NT2/D1 (cell line): ENCODE measurements around the gene CGB3.
"Not testable (repeated sequence)": the region's sequence is repeated elsewhere in the genome, so short reads cannot be mapped to it uniquely, and the experiment has no call there.

Experiments
- DNase-seq: peaks from one replicate; pipeline ENCODE4 v3.0.0-alpha.2; 2011; ENCODE audit warnings: low read depth, low spot score
- H3K27me3 ChIP-seq: 2 replicates; pipeline ENCODE4 v1.6.0; 2011; ENCODE audit warnings: mild to moderate bottlenecking; ENCODE audit not compliant: insufficient read length, insufficient read depth
- H3K36me3 ChIP-seq: 2 replicates; pipeline ENCODE4 v1.6.1; 2011; ENCODE audit warnings: mild to moderate bottlenecking, low read length, mixed read lengths; ENCODE audit not compliant: insufficient read depth, insufficient read length
- H3K4me1 ChIP-seq: 2 replicates; pipeline ENCODE4 v1.5.1; 2011; ENCODE audit not compliant: insufficient read depth, insufficient read length
- H3K4me3 ChIP-seq: 2 replicates; pipeline ENCODE4 v1.5.1; 2011; ENCODE audit warnings: low read depth; ENCODE audit not compliant: insufficient read length
- H3K9ac ChIP-seq: 2 replicates; pipeline ENCODE4 v1.6.0; 2011; ENCODE audit warnings: low read depth; ENCODE audit not compliant: insufficient read length
- H3K9me3 ChIP-seq: 2 replicates; pipeline ENCODE4 v1.5.1; 2011; ENCODE audit warnings: mild to moderate bottlenecking, low read length; ENCODE audit not compliant: insufficient read depth
- SUZ12 ChIP-seq: IDR thresholded peaks from 2 replicates; pipeline ENCODE4 v1.6.1; 2011; ENCODE audit not compliant: insufficient read length, insufficient read depth; ENCODE audit errors: extremely low read depth
- YY1 ChIP-seq: IDR thresholded peaks from 2 replicates; pipeline ENCODE4 v1.6.1; 2011; ENCODE audit not compliant: insufficient read length, insufficient read depth
- ZNF274 ChIP-seq: IDR thresholded peaks from 2 replicates; pipeline ENCODE4 v1.6.1; 2011; ENCODE audit warnings: mild to moderate bottlenecking, low read depth, low read length

Gene CGB3

GRCh38 chr19:49064029-49064629, 40.0 kb upstream of the CGB3 start:
- Histone ChIP-seq H3K4me3 (peak overlapping the region; percentile 9), H3K27me3 (peaks cover 11% of the 10 kb centered on the region), H3K9me3 (no peaks in the 10 kb centered on the region), H3K9ac (peak overlapping the region; percentile 56), H3K36me3 (no peaks in the 10 kb centered on the region), H3K4me1 (peaks cover 19% of the 10 kb centered on the region)
- DNase-seq = no peak
- TF ChIP-seq YY1 (no peak), SUZ12 (no peak), ZNF274 (no peak)

- DNase-seq = no peak
- Histone ChIP-seq H3K27me3 (peaks cover 31% of the 10 kb centered on the region), H3K36me3 (no peaks in the 10 kb centered on the region), H3K4me1 (peaks cover 21% of the 10 kb centered on the region), H3K9ac (no peak overlapping the region), H3K9me3 (no peaks in the 10 kb centered on the region), H3K4me3 (no peak overlapping the region)
- TF ChIP-seq YY1 (no peak), ZNF274 (no peak), SUZ12 (no peak)
Observed at GRCh38 chr19:49061445-49061844, 37.3 kb upstream of the CGB3 start.

GRCh38 chr19:49061000-49061399, 36.9 kb upstream of the CGB3 start:
- Histone ChIP-seq H3K27me3 (peaks cover 36% of the 10 kb centered on the region), H3K9me3 (no peaks in the 10 kb centered on the region), H3K9ac (no peak overlapping the region), H3K4me1 (peaks cover 18% of the 10 kb centered on the region), H3K36me3 (no peaks in the 10 kb centered on the region), H3K4me3 (no peak overlapping the region)
- TF ChIP-seq SUZ12 (no peak), ZNF274 (no peak), YY1 (no peak)
- no peak for DNase-seq

DNA sequence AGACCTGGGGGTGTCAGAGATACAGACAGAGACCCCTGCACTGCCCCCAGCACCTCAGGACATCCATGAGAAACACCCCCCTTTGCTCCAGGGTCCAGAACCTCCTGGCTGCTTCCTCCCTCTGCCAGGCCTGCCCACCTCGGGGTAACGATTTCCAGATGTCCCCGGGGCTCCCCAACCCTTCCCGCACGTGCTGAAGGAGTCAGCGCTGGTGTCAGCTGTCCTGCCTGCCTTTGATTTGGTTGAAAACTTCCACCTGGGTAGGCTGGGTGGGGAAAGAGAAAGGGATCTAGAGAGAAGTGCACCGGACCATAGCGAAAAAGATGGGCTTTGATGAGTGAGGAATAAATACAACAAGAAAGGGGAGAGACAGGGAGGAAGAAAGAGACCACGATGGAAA, 34.9 kb upstream of the CGB3 start:
- Histone ChIP-seq H3K9ac (no peak overlapping the region), H3K36me3 (no peaks in the 10 kb centered on the region), H3K4me3 (no peak overlapping the region), H3K4me1 (peaks cover 8% of the 10 kb centered on the region), H3K9me3 (no peaks in the 10 kb centered on the region), H3K27me3 (peaks cover 48% of the 10 kb centered on the region)
- TF ChIP-seq SUZ12 (no peak), ZNF274 (no peak)
- no peak for DNase-seq

DNA sequence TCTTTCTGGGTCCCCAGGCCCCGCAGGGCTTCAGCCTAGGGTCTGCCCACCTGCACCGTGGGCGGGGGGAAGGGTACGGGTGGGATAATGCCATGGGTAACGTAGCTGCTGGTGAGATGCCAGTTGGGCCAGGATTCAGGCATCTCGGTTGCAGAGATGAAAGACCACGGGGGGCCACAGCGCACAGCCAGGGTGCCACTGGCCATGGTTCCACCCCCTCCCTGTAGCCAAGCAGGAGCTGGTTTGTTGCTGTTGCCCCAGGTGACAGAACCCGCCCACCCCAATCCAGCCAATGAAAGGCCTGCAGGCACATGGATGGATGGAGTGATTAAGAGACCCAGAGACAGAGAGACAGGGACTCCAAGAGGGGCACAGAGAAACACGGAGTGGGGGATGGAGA, 34.4 kb upstream of the CGB3 start:
- TF ChIP-seq SUZ12 (no peak), ZNF274 (no peak), YY1 (no peak)
- H3K9ac ChIP-seq = no peak overlapping the region
- H3K27me3 ChIP-seq = peaks cover 48% of the 10 kb centered on the region
- H3K36me3 ChIP-seq = no peaks in the 10 kb centered on the region
- H3K9me3 ChIP-seq = no peaks in the 10 kb centered on the region
- H3K4me3 ChIP-seq = no peak overlapping the region
- no peak for DNase-seq
- peaks cover 5% of the 10 kb centered on the region for H3K4me1 ChIP-seq

DNA sequence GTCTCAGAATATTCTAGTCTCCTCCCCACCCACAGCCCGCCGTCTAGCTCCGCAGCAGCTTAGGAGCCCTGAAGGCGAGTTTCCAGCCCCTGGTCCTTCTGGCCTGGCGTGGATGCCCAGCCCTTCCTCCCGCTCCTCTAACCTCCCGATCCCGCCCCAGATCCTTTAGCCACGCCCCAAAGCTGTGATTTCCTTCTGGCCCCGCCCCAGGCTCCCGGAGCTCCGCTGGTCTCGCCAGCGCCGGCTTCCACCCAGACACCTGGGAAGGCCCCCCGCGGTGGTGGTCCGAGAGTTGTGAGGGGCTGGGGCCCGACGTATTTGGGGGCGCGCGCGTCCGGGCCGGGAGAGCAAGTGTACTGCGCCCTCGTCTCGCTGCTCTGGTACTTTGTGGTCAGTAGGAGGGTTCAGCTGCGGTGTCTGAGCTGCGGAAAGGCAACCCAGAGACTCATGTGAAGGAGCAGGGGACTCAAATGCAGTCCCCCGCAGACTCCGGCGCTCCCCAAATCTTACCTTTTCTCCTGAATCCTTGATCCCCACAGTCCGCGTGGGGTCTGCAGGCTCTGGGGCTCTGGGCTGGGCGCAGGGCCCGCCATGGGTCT, 33.6 kb upstream of the CGB3 start, which contains the start of gene CGB7:
Gene CGB7 (minus strand): TSS at position 114 of the 599 bp plus-strand sequence. CDS start 2,374 bp downstream, outside the sequence.
- DNase-seq = no peak
- Histone ChIP-seq H3K4me3 (peak within 1 kb of the TSS; percentile 36), H3K36me3 (no peaks in the 10 kb centered on the region), H3K9ac (peak within 1 kb of the TSS; percentile 70), H3K9me3 (no peaks in the 10 kb centered on the region), H3K27me3 (peaks cover 48% of the 10 kb centered on the region), H3K4me1 (peaks cover 5% of the 10 kb centered on the region)
- TF ChIP-seq YY1 (no peak), ZNF274 (no peak), SUZ12 (no peak)

- Histone ChIP-seq H3K4me3 (peak overlapping the region; percentile 36), H3K9ac (peak overlapping the region; percentile 70), H3K27me3 (peaks cover 48% of the 10 kb centered on the region)
- DNase-seq, H3K36me3 ChIP-seq, H3K9me3 ChIP-seq, H3K4me1 ChIP-seq: not testable (repeated sequence)
Observed at GRCh38 chr19:49056902-49057596, 32.9 kb upstream of the CGB3 start.
